Measurements from ENCODE around the gene APOB. TPM values are rescaled to one million over a fixed set of nuclear protein-coding genes. Genes with fewer than 3 reads are reported as not detected.

APOB gene
- total and polyA plus RNA-seq, 2 of the 8 experiments (the other 6 are each of a cell fraction or from before 2014, with no cell fraction given) = 0.15 to 0.61 TPM

DNA sequence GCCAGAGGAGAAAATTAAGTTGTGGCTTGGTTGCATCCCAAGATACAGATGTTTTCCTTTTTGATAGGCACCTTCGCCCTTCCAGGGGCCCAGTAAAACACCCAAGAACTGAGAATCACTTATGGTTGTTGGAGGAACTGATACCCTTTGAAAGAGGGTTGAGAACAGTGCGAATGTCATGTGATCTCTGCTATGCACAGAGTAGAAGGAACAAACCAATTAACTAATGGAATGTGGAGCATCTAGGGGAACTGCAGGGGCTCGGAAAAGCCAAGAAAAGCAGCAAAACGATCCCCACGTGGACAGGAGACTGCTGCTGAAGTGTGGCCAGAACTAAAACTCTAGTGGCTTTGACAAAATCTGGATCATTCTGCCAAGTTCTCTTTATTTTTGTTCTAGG is 58.8 kb downstream of the APOB start:
- Histone ChIP-seq H3K27me3 (replicated peaks in 1 of 4; ENCODE audit: control insufficient read depth in 3 of 4, extremely low read depth in 1 of 4, insufficient read depth in 3 of 4, low read length in 3 of 4) (no peaks in the 10 kb centered on the region), H3K79me1 (ENCODE audit: low read depth, low read length) (no peaks in the 10 kb centered on the region), H3K23me2 (ENCODE audit: low read depth, low read length) (no peaks in the 10 kb centered on the region; the same call in 1 of the 2 replicates), H3K18ac (ENCODE audit: extremely low read depth, low read length) (no peak overlapping the region), H3K79me2 (ENCODE audit: control insufficient read depth in 1 of 2, insufficient read depth in 2 of 2, low read length in 2 of 2) (no peaks in the 10 kb centered on the region), H3K4me1 (replicated peaks in 1 of 4; ENCODE audit: control insufficient read depth in 3 of 4, insufficient read depth in 4 of 4, low read length in 3 of 4) (peaks cover 0 to 7% (median 2%) of the 10 kb centered on the region in 4 experiments; a peak in 1 of 7 replicates), H2BK15ac (ENCODE audit: low read length) (no peak overlapping the region), H4K20me1 (replicated peaks in 1 of 2; ENCODE audit: control insufficient read depth in 1 of 2, insufficient read depth in 2 of 2, low read length in 2 of 2) (no peaks in the 10 kb centered on the region), H3K4ac (replicated peaks; ENCODE audit: insufficient read length, low read depth, low read length) (no peak overlapping the region), H2BK20ac (ENCODE audit: low read length) (no peak overlapping the region), H2AK5ac (ENCODE audit: low read depth, low read length) (no peak overlapping the region), H3K9me3 (ENCODE audit: insufficient read depth in 2 of 2, low read depth in 1 of 2, low read length in 1 of 2) (no peaks in the 10 kb centered on the region), H2AFZ (ENCODE audit: low read length) (no peak overlapping the region), H3K14ac (ENCODE audit: insufficient read length) (no peak overlapping the region), H3K56ac (replicated peaks; ENCODE audit: insufficient read length, low read depth, low read length) (no peak overlapping the region), H2BK5ac (ENCODE audit: low read depth, low read length) (no peak overlapping the region), H3K36me3 (ENCODE audit: control insufficient read depth in 2 of 4, insufficient read depth in 4 of 4, low read length in 3 of 4) (no peaks in the 10 kb centered on the region), H4K5ac (ENCODE audit: insufficient read length, low read depth, low read length) (no peak overlapping the region), H3K4me2 (ENCODE audit: insufficient read depth in 1 of 2, low read depth in 2 of 2, low read length in 2 of 2) (no peak overlapping the region), H3K23ac (ENCODE audit: insufficient read length) (no peak overlapping the region), H3K27ac (ENCODE audit: low read depth, low read length) (no peak overlapping the region), H4K91ac (replicated peaks; ENCODE audit: insufficient read length, low read length) (no peak overlapping the region), H4K8ac (ENCODE audit: extremely low read depth, insufficient read depth, low read length) (no peak overlapping the region), H3K9ac (replicated peaks in 1 of 4; ENCODE audit: extremely low read depth in 1 of 4, low read depth in 3 of 4, low read length in 3 of 4) (no peak overlapping the region), H2BK12ac (ENCODE audit: low read depth, low read length) (no peak overlapping the region), H2BK120ac (replicated peaks; ENCODE audit: low read depth, low read length) (no peak overlapping the region), H3K4me3 (ENCODE audit: extremely low read depth in 1 of 4, insufficient read depth in 2 of 4, low read depth in 3 of 4, low read length in 4 of 4) (no peak overlapping the region)
- no peak for DNase-seq (ENCODE audit: low read depth in 1 of 2, low spot score in 2 of 2)
- 0 out of 2 replicates have a peak, but pooled peaks have one; percentile 26 for TF ChIP-seq TEAD4 (IDR thresholded peaks at IDR 0.05; ENCODE audit: low read depth, low read length)
- TF ChIP-seq, protein P1, sequence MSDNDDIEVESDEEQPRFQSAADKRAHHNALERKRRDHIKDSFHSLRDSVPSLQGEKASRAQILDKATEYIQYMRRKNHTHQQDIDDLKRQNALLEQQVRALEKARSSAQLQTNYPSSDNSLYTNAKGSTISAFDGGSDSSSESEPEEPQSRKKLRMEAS (IDR thresholded peaks at IDR 0.05) = 0 out of 2 replicates have a peak, but pooled peaks have one; percentile 17
- TF ChIP-seq, protein P2, sequence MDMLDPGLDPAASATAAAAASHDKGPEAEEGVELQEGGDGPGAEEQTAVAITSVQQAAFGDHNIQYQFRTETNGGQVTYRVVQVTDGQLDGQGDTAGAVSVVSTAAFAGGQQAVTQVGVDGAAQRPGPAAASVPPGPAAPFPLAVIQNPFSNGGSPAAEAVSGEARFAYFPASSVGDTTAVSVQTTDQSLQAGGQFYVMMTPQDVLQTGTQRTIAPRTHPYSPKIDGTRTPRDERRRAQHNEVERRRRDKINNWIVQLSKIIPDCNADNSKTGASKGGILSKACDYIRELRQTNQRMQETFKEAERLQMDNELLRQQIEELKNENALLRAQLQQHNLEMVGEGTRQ (IDR thresholded peaks at IDR 0.05; ENCODE audit: low read length) = 0 out of 2 replicates have a peak, but pooled peaks have one; percentile 29
- TF ChIP-seq SRF (IDR thresholded peaks at IDR 0.05; ENCODE audit: low read depth, low read length) = no peak
- FAIRE-seq = no peak
- CTCF ChIA-PET (ENCODE audit: partially characterized antibody) = interaction anchor here (1.0 to 2.6 kb wide), 3 partner anchors 22 to 324 kb away, joined by 3 to 13 read pairs (median 4); no protein-coding TSS in a partner anchor
- POLR2A ChIA-PET (ENCODE audit: partially characterized antibody) = interaction anchor here (0.6 kb wide), 2 partner anchors 9 to 204 kb away, joined by 3 to 4 read pairs; no protein-coding TSS in a partner anchor
- WGBS, 2 experiments (ENCODE audit: extremely low coverage in 1 of 2, insufficient coverage in 1 of 2, insufficient read length in 1 of 2, insufficient replicate concordance in 2 of 2, low coverage in 1 of 2, low lambda C conversion rate in 2 of 2, missing lambda C conversion rate in 1 of 2) = 69% methylated on average over 5 of the region's 5 CpGs; no CpG with 5 or more reads in 1 of the 2 experiments

Measured in H1 (cell line).